SH-SY5Y (cell line): ENCODE results near the gene PLXDC2.

Source experiments
- GATA2 ChIP-seq: IDR thresholded peaks from 2 replicates; pipeline ENCODE4 v1.6.1; 2011; ENCODE audit warnings: mild to moderate bottlenecking, low read depth, low read length
- GATA3 ChIP-seq: IDR thresholded peaks from 2 replicates; pipeline ENCODE4 v1.6.1; 2011; ENCODE audit warnings: low read depth, mild to moderate bottlenecking, low read length, moderate library complexity

- TF ChIP-seq GATA2 (no peak), GATA3 (no peak)
Measured at GRCh38 chr10:19839552-19839951, 23.3 kb downstream of the PLXDC2 start.
